Activated CD4-positive, alpha-beta T cell treated with anti-CD3 and anti-CD28 coated beads, Interleukin-2, Interleukin-6, amounts not matched to agents 100 ng/mL and 50 ng/mL, durations not matched to agents 16 hours and 8 hours (primary cell): Measurements from ENCODE around the gene GRIK3.

Experiments
- DNase-seq: peaks from one replicate; pipeline ENCODE4 v3.0.0-alpha.2; 2020

The GRIK3 gene

GRCh38 chr1:36871146-36871971 lies 163.0 kb downstream of the GRIK3 start:
- DNase-seq = no peak

- no peak for DNase-seq
Observed at GRCh38 chr1:36869826-36870225, 164.5 kb downstream of the GRIK3 start.

DNA sequence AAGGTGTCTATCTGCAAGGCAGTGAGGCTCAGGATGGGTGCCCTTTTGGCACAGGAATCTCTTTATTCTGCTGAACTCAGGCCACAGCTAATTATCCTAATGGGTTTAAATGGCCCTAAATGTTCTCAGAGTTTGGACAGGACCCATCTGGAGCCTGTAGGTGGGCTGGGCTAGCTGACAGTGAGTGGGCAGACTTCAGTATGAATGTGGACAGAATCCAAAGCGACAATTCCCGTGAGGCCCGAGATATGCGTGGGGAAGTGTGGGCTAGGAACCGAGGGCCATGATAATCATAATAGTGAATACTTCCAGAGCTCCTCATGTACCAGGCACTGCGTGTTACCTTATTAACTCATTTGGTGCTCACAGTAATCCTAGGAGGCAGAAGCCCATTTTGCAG lies 165.3 kb downstream of the GRIK3 start:
- no peak for DNase-seq

DNA sequence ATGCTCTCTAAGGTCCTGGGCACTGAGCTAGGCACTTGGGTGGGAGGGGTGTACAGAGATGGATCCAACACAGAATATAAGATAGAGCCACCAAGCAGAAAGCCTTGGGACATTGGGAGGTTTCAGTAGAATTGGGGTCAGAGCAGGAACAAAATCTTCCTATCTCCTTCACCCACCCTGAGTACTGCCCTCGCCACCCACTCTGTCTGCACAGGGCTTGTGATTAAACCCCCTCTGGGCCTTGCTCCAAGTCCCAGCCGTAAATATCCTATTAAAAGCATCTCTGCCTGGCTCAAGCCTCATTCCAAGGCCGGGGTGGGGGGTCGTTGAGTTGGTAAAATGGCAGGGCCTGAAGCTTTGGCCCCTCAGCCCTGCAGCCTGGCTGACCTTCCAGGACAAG lies 166.7 kb downstream of the GRIK3 start:
- DNase-seq = no peak

- no peak for DNase-seq
Observed at GRCh38 chr1:36866169-36866814, 168.0 kb downstream of the GRIK3 start.

GRCh38 chr1:36865602-36865900 lies 168.8 kb downstream of the GRIK3 start:
- no peak for DNase-seq

DNA sequence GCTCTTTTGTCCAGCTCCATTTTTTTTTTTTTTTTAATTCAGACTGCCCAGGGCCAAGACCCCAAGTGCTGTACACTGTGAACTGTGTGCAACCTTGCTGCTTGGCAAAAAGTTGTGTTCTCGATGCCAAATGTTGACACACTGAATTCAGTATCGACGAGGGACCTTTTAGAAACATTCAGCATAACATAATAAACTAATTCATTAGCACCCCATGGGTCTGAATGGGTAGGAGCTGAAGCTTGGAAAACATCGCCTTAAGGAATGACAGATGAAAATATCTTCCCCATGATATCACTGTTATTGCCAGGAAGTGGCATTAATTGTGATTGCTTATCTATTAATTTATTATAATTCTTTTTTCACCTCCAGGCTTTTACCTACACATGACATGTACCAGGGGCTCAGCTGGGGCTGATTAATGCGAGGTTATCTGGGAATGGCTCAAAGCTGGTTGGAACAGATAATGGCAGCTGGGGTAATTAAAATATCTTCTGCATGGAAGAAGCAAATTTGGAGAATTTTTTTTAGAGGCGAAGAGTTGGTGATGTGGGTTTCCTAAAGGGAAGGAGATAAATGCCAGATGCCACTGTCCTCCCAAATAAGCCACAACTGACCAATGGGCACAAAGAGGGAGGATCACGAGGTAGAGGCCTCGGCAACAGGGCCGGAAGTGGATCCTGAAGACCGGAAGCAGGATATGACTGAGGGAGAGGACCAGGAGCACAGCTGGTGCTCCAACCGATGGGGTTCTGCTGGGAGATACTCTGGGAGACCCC lies 169.3 kb downstream of the GRIK3 start:
- DNase-seq = no peak

GRCh38 chr1:36864182-36864822 lies 170.0 kb downstream of the GRIK3 start:
- DNase-seq = peak; percentile 33

DNA sequence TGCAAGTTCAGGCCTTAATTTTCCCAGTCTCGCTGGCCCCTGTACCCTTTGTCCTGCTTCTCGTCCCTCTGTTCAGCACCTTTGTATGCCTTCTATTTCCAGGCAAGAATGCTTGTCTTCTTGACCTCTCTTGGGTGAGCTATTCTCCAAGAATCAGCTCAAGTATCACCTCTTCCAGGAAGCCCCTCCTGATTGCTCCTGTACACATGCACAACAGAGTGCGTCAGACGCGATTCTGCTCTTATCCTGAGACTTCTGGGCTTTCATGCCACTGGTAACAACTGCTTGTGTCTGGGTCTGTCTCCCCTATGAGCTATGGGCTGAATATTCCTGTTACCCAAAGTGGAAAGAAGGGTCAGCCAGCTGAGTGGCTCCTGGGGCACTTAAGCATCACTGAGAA lies 170.8 kb downstream of the GRIK3 start:
- no peak for DNase-seq

DNA sequence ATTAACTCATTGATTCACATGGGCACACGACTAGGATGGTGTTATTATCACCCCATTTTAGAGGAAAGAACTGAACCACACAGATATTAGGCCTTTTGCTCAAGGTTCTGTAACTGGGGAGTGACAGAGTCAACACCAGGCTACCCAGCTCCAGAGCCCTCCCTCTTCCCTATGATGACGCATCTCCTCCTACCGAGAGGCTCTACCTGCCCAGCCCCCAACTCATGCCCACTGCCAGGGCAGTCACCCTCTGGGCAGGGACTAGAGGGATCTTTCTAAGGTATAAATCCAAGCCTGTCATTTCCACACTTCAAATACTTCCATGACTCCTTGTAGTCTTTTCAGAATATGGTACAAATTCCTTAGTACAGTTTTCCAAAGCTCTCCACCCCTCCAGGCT lies 171.3 kb downstream of the GRIK3 start:
- no peak for DNase-seq

DNA sequence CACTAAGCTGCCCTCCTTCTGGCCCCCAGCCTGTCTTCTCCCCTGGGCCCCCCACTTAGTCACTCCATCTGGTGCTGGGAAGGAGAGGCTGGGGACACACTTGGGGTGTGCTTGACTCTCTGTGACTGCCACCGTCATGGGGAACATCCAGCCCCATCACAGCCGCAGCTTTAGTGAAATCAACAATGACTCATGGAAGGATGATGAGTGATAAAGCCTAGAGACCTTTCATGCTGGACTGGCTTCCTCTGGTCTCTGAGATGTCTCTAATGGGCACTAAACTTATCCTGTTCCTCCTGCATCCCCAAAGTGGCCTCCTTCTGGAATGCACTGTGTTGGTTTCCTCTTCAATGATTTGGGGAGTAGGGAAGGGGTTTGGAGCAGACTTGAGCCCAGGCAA lies 172.9 kb downstream of the GRIK3 start:
- no peak for DNase-seq

GRCh38 chr1:36859926-36860325 lies 174.4 kb downstream of the GRIK3 start:
- no peak for DNase-seq

DNA sequence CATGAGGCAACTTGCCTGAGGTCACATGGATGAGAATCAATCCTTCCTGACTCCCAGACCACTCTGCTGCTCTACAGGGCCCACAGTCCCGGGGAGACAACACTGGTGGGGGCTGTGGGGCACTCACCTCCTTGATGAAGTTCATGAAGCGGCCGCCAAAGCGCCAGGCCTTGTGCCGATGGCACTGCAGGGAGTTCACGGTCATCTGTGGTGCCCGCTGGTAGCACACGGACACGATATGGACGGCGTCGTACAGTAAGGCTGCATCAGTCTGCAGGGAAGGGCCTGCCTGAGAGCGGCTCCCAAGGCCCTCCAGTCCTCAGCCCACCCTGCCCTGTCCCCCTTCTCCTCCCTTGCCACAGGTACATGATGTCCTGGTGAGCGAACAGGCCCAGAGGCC lies 175.3 kb downstream of the GRIK3 start:
- no peak for DNase-seq

DNA sequence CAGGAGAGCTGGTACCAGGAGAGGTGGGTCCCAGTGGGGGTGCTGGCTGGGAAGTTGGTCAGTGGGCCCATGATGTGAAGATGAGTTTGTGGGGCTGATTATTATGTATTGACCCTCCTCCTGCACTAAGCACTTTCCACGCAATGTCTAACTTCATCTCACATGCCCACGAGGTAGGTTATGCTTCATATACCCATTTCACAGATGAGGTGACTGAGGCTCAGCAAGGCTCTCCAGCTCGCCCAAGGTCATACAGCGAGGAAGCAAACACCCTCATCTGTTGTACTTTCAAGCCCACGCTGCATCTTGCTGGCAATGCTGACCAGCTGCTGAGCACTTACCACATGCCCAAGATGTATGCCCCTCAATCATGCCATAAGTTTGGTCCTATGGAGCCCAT lies 175.8 kb downstream of the GRIK3 start:
- no peak for DNase-seq

DNA sequence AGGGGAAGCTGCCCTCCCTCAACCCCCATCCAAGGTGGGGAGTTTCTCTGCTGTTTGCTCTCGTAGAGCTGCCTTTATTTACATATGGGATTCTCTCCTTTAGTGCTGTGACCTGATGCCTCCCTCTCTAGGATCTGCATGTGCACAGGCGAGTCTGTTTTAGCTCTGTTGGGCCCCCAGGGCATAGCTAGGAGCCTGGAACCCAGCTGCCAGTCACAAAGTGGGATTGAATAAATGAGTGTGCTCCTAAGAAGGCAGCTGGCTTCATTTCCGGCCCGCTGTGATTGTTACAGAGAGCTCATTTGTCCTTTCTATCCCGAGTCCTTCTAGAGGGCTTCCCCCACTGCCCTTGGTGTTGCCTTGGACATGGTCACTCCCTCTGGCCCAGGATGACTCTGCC lies 176.6 kb downstream of the GRIK3 start:
- no peak for DNase-seq

GRCh38 chr1:36855699-36856494 lies 178.4 kb downstream of the GRIK3 start:
- no peak for DNase-seq

DNA sequence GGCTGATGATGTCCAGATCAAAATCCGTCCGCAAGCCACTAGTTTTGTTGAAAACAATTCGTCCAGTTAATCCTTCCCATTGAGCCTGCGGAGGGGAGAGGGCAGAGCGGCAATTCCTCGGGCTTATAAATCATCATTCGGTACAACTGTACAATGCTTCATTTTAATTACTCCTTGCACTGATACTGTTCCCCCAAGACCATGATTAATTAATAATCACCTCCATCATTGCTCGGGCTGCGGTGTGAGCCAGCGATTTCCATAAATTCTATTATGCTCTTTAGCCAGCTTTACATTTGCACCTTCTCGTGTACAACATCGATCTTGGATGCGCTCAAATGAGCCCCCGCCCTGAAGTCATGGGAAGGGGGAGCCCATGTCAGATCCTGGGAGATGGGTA lies 180.7 kb downstream of the GRIK3 start:
- DNase-seq = no peak

DNA sequence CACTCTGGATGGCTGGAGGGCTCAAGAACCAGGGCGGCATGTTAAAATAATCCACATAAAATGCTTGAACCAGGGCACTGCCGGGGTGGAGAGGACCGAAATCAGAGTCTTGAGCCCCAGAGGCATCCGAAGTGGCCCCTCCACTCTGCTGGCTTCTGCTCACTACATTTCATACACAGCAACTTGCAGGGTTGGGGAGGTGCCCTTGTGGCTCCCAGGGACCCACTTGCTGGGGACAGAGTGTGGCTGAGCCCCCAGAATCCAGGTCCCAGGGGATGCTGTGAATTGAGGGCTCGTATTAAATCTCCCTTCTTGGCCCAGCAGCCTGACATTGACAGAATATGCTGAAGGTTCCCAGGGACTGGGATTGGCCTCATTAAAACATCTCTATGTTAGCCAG lies 181.7 kb downstream of the GRIK3 start:
- no peak for DNase-seq

DNA sequence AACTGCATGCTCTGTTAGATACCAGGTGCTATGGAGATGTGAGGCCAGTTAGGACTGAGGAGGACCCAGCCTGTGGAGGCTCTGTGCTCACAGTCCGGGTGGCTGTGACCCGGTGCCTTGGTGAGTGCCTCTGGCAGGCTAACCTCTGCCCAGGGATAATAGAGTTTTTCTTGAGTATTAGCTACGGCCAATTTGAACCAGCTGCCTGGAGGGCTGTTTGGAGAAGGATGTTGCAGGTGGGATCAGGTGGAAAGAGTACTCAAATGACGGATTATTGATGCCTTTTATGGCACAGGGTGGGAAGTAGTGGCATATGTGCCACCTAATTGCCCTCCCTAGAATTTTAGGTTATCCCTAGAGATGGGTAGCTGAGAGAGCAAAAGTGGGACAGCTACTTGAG lies 182.7 kb downstream of the GRIK3 start:
- DNase-seq = no peak

GRCh38 chr1:36851087-36851486 lies 183.2 kb downstream of the GRIK3 start:
- DNase-seq = no peak

DNA sequence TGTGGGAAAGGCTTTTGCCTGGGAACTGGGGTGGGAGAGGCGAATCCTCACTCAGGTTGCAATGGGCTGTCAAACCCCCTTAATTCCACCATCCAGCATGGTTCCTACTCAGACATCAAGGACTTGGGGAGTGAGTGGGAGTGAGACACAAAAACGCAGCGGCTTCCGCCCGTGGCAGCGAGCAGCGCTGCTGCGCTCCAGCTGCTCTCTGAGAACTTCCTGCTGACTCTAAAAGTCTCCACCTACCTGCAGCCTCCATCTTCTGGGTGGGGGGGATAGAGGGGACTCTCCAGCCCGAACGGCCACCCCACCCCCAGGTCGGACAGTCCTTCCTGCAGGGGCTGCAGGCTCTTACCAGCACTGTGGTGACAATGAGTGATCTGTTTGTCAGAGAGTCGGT lies 184.4 kb downstream of the GRIK3 start:
- DNase-seq = no peak

DNA sequence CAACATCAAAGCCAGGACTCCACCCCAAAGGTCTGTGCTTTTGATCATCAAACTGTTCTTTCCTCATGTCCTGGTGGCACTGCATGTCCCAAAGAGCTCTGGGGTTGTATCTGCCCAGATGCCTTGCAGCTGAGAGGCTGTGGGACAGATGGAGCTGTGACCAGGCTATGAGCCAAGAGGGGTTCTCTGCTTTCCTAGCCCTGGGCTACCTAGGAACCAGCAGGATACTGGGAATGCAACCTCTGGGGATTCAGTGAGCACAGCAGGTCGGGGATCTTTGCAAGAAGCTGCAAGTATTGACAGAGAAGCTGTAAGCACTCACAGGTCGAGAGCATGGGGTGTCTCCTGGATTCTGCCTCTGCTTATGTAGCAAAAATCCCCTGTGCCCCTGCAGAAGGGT lies 186.6 kb downstream of the GRIK3 start:
- DNase-seq = no peak

GRCh38 chr1:36847186-36847585 lies 187.1 kb downstream of the GRIK3 start:
- DNase-seq = no peak
